Esophagus muscularis mucosa (tissue), 4 donors: ENCODE measurements around the gene AKR1C3.

ENCODE experiments used
- EP300 ChIP-seq: sonication (generic); formaldehyde crosslinking; IDR thresholded peaks from one replicate; pipeline ENCODE4 v1.6.1; 2017; ENCODE audit warnings: antibody characterized with exemption
- POLR2A ChIP-seq: fragments of 450-650 bp; IDR thresholded peaks from one replicate; pipeline ENCODE4 v1.6.1; 2017; ENCODE audit warnings: antibody characterized with exemption, moderate library complexity, mild to moderate bottlenecking, low read depth
- TF ChIP-seq, protein P1 (sequence below), 3 experiments: fragments of 200-600 bp in 2 of 3; fragments of 450-650 bp in 1 of 3; sonication (generic) in 2 of 3; IDR thresholded peaks; one replicate each; pipeline ENCODE4 v1.5.1; 2017 to 2019; ENCODE audit warnings: antibody characterized with exemption in 3 of 3, mild to moderate bottlenecking in 2 of 3, moderate library complexity in 1 of 3

DNA sequence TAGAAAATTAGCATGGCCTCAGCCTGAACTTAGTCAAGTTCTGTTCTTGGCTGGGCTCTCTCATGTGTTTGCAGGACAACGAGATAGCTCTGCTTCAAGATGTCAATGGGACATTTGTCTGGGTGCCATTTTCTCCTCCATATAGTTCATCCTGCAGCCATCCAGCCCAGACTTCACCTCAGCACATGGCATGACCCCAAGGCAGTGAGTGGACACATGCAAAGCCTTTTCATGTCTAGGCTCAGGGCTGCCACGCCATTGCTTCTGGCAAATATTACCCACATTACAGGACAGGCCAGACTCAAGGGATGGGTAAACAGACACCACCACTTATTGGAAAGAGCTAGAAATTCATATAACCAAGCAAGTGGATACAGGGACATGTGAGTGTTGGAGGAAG is 9.3 kb downstream of the AKR1C3 start:
- TF ChIP-seq, protein P1, sequence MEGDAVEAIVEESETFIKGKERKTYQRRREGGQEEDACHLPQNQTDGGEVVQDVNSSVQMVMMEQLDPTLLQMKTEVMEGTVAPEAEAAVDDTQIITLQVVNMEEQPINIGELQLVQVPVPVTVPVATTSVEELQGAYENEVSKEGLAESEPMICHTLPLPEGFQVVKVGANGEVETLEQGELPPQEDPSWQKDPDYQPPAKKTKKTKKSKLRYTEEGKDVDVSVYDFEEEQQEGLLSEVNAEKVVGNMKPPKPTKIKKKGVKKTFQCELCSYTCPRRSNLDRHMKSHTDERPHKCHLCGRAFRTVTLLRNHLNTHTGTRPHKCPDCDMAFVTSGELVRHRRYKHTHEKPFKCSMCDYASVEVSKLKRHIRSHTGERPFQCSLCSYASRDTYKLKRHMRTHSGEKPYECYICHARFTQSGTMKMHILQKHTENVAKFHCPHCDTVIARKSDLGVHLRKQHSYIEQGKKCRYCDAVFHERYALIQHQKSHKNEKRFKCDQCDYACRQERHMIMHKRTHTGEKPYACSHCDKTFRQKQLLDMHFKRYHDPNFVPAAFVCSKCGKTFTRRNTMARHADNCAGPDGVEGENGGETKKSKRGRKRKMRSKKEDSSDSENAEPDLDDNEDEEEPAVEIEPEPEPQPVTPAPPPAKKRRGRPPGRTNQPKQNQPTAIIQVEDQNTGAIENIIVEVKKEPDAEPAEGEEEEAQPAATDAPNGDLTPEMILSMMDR (IDR thresholded peaks at IDR 0.05), result no peak
- TF ChIP-seq POLR2A (no peak), EP300 (no peak)
